ENCODE measurements around the gene MAP3K5. TPM values are rescaled to one million over a fixed set of nuclear protein-coding genes. Genes with fewer than 3 reads are reported as not detected.

The MAP3K5 gene
- total RNA-seq, 4 donors from 2014 or later: 18.7 to 24.1 (median 20.7) TPM

- Histone ChIP-seq H3K36me3 (no peaks in the 10 kb centered on the region), H3K4me3 (peak overlapping the region in 1 of 4 donors; percentile 7), H3K27me3 (no peaks in the 10 kb centered on the region), H3K9me3 (no peaks in the 10 kb centered on the region), H3K4me1 (peaks cover 42 to 73% (median 46%) of the 10 kb centered on the region in 4 donors), H3K27ac (replicated peaks in 1 of 4) (no peak overlapping the region)
- intact Hi-C loops (cut with DNase I): no loop called here
- WGBS: 70% methylated on average over 8 of the region's 9 CpGs
- DNase-seq (ENCODE audit: extremely low spot score): no peak
- TF ChIP-seq POLR2AphosphoS5 (IDR thresholded peaks at IDR 0.05): no peak
- no peak for TF ChIP-seq EP300 (IDR thresholded peaks at IDR 0.05)
- no peak for TF ChIP-seq POLR2A (IDR thresholded peaks at IDR 0.05; ENCODE audit: low read depth)
- TF ChIP-seq CTCF (IDR thresholded peaks at IDR 0.05): no peak
Measured at GRCh38 chr6:136783495-136784270, 8.6 kb downstream of the MAP3K5 start.

- WGBS: 96% methylated on average over 6 of the region's 6 CpGs
- Histone ChIP-seq H3K9me3 (no peaks in the 10 kb centered on the region), H3K27ac (replicated peaks in 1 of 4) (no peak overlapping the region), H3K36me3 (no peaks in the 10 kb centered on the region), H3K4me3 (no peak overlapping the region), H3K27me3 (no peaks in the 10 kb centered on the region), H3K4me1 (peaks cover 41 to 66% (median 43%) of the 10 kb centered on the region in 4 donors)
- intact Hi-C loops (cut with DNase I): no loop called here
- no peak for DNase-seq (ENCODE audit: extremely low spot score)
- TF ChIP-seq CTCF (IDR thresholded peaks at IDR 0.05) (no peak), POLR2A (IDR thresholded peaks at IDR 0.05; ENCODE audit: low read depth) (no peak), EP300 (IDR thresholded peaks at IDR 0.05) (no peak), POLR2AphosphoS5 (IDR thresholded peaks at IDR 0.05) (no peak)
Measured at GRCh38 chr6:136783021-136783420, 9.3 kb downstream of the MAP3K5 start.

- TF ChIP-seq POLR2AphosphoS5 (IDR thresholded peaks at IDR 0.05) (no peak), POLR2A (IDR thresholded peaks at IDR 0.05; ENCODE audit: low read depth) (no peak), EP300 (IDR thresholded peaks at IDR 0.05) (no peak), CTCF (IDR thresholded peaks at IDR 0.05) (no peak)
- no peaks in the 10 kb centered on the region for H3K27me3 ChIP-seq
- H3K4me3 ChIP-seq: no peak overlapping the region
- H3K36me3 ChIP-seq: no peaks in the 10 kb centered on the region
- no peaks in the 10 kb centered on the region for H3K9me3 ChIP-seq
- H3K27ac ChIP-seq (replicated peaks in 1 of 4): no peak overlapping the region
- intact Hi-C loops (cut with DNase I): no loop called here
- DNase-seq (ENCODE audit: extremely low spot score): no peak
- 84% methylated on average over 1 of the region's 1 CpG for WGBS
- peaks cover 33 to 58% (median 41%) of the 10 kb centered on the region in 4 donors for H3K4me1 ChIP-seq
Measured at GRCh38 chr6:136782021-136782770, 10.1 kb downstream of the MAP3K5 start.

GRCh38 chr6:136780972-136781371 lies 11.3 kb downstream of the MAP3K5 start:
- 93% methylated on average over 2 of the region's 3 CpGs for WGBS
- no peak for DNase-seq (ENCODE audit: extremely low spot score)
- intact Hi-C loops (cut with DNase I): no loop called here
- Histone ChIP-seq H3K27ac (replicated peaks in 1 of 4) (no peak overlapping the region), H3K9me3 (no peaks in the 10 kb centered on the region), H3K36me3 (no peaks in the 10 kb centered on the region), H3K4me3 (no peak overlapping the region), H3K4me1 (peaks cover 23 to 48% (median 35%) of the 10 kb centered on the region in 4 donors), H3K27me3 (no peaks in the 10 kb centered on the region)
- TF ChIP-seq CTCF (IDR thresholded peaks at IDR 0.05) (no peak), POLR2A (IDR thresholded peaks at IDR 0.05; ENCODE audit: low read depth) (no peak), POLR2AphosphoS5 (IDR thresholded peaks at IDR 0.05) (no peak), EP300 (IDR thresholded peaks at IDR 0.05) (no peak)
